WTC11 (cell line): ENCODE measurements around the gene BFSP1. TPM values are rescaled to one million over a fixed set of nuclear protein-coding genes. Genes with fewer than 3 reads are reported as not detected.

ENCODE experiments used
- ATAC-seq: fragments of 200-7000 bp; cut with Tn5 transposase; 2 replicates; pipeline ENCODE4 v1.10.0; 2021; ENCODE audit warnings: mild to moderate bottlenecking, moderate library complexity
- CTCF ChIA-PET: fragments of 300-600 bp; sonication (Branson Sonifier 250); formaldehyde crosslinking; loops from one replicate; lab custom pipeline; 2021; ENCODE audit warnings: antibody characterized with exemption; lab: Charles Lee
- POLR2A ChIA-PET: fragments of 350-600 bp; sonication (Branson Sonifier 250); formaldehyde crosslinking; loops from one replicate; lab custom pipeline; 2021; ENCODE audit warnings: antibody characterized with exemption; lab: Charles Lee
- DNase-seq: peaks from one replicate; pipeline ENCODE4 v3.0.0; 2021; ENCODE audit warnings: low spot score
- H3K27ac Mint-ChIP-seq: 2 replicates; pipeline ENCODE4 v1.8.0; 2021; ENCODE audit warnings: mixed read lengths
- H3K27me3 Mint-ChIP-seq: 2 replicates; pipeline ENCODE4 v1.8.0; 2021; ENCODE audit warnings: low read depth, mild to moderate bottlenecking, moderate library complexity, mixed read lengths
- H3K36me3 Mint-ChIP-seq: 2 replicates; pipeline ENCODE4 v1.8.0; 2021; ENCODE audit warnings: mixed read lengths
- H3K4me1 Mint-ChIP-seq: 2 replicates; pipeline ENCODE4 v1.8.0; 2022; ENCODE audit warnings: mixed read lengths
- H3K4me3 Mint-ChIP-seq: 2 replicates; pipeline ENCODE4 v1.8.0; 2021; ENCODE audit warnings: mild to moderate bottlenecking, moderate library complexity, mixed read lengths
- H3K9me3 Mint-ChIP-seq: 2 replicates; pipeline ENCODE4 v1.8.0; 2021; ENCODE audit warnings: mixed read lengths
- ARID4B ChIP-seq: sonication (generic); formaldehyde crosslinking; IDR thresholded peaks from 2 replicates; pipeline ENCODE4 v1.8.0; 2023; ENCODE audit warnings: missing genetic modification reagents, mild to moderate bottlenecking, borderline replicate concordance
- ATF1 ChIP-seq: sonication (generic); formaldehyde crosslinking; IDR thresholded peaks from 2 replicates; pipeline ENCODE4 v1.8.1; 2023; ENCODE audit warnings: mild to moderate bottlenecking, moderate library complexity, missing genetic modification reagents
- ATF3 ChIP-seq: sonication (generic); formaldehyde crosslinking; conservative IDR thresholded peaks from 2 replicates; pipeline ENCODE4 v1.8.1; 2022; ENCODE audit warnings: mild to moderate bottlenecking, missing genetic modification reagents
- CDX4 ChIP-seq: fragments of 250-450 bp; sonication (Bioruptor Pico); IDR thresholded peaks from 2 replicates; pipeline ENCODE4 v1.9.0; 2021; ENCODE audit warnings: moderate library complexity, mild to moderate bottlenecking, inconsistent platforms, borderline replicate concordance
- CREB1 ChIP-seq: sonication (generic); formaldehyde crosslinking; IDR thresholded peaks from 2 replicates; pipeline ENCODE4 v1.8.0; 2023; ENCODE audit warnings: mild to moderate bottlenecking, missing genetic modification reagents
- E2F5 ChIP-seq: sonication (generic); formaldehyde crosslinking; IDR thresholded peaks from 2 replicates; pipeline ENCODE4 v1.8.1; 2022; ENCODE audit warnings: mild to moderate bottlenecking, moderate library complexity, missing genetic modification reagents
- HMGA2 ChIP-seq: fragments of 250-450 bp; sonication (Bioruptor Pico); IDR thresholded peaks from 2 replicates; pipeline ENCODE4 v1.4.0; 2021; ENCODE audit warnings: mild to moderate bottlenecking, moderate library complexity
- IRF2 ChIP-seq: sonication (generic); formaldehyde crosslinking; IDR thresholded peaks from 2 replicates; pipeline ENCODE4 v1.8.0; 2022; ENCODE audit warnings: low read depth, missing genetic modification reagents, borderline replicate concordance
- JUN ChIP-seq: sonication (generic); formaldehyde crosslinking; IDR thresholded peaks from 2 replicates; pipeline ENCODE4 v1.8.0; 2023; ENCODE audit warnings: mild to moderate bottlenecking, missing genetic modification reagents
- NFE2L1 ChIP-seq: sonication (generic); formaldehyde crosslinking; IDR thresholded peaks from 2 replicates; pipeline ENCODE4 v1.8.1; 2023; ENCODE audit warnings: missing genetic modification reagents
- SP1 ChIP-seq: sonication (generic); formaldehyde crosslinking; conservative IDR thresholded peaks from 2 replicates; pipeline ENCODE4 v1.8.1; 2022; ENCODE audit warnings: missing genetic modification reagents
- TP53 ChIP-seq: sonication (generic); formaldehyde crosslinking; IDR thresholded peaks from 2 replicates; pipeline ENCODE4 v1.8.1; 2023; ENCODE audit warnings: mild to moderate bottlenecking, missing genetic modification reagents
- ZBTB43 ChIP-seq: sonication (generic); formaldehyde crosslinking; IDR thresholded peaks from 2 replicates; pipeline ENCODE4 v1.8.1; 2023; ENCODE audit warnings: mild to moderate bottlenecking, missing genetic modification reagents
- ZNF396 ChIP-seq: fragments of 250-450 bp; sonication (Bioruptor Pico); IDR thresholded peaks from 2 replicates; pipeline ENCODE4 v1.8.0; 2021; ENCODE audit warnings: mild to moderate bottlenecking, moderate library complexity, borderline replicate concordance
- total RNA-seq: library from RNA; stranded (reverse); gene quantifications from 3 replicates; pipeline ENCODE4 v1.2.3, GENCODE V29; 2021
- TF ChIP-seq, protein P1 (sequence below): sonication (generic); formaldehyde crosslinking; IDR thresholded peaks from 2 replicates; pipeline ENCODE4 v1.8.0; 2022; ENCODE audit warnings: missing genetic modification reagents
- TF ChIP-seq, protein P2 (sequence below): sonication (generic); formaldehyde crosslinking; IDR thresholded peaks from 2 replicates; pipeline ENCODE4 v1.8.1; 2022; ENCODE audit warnings: low read depth, missing genetic modification reagents, borderline replicate concordance
- TF ChIP-seq, protein P3 (sequence below): sonication (generic); formaldehyde crosslinking; IDR thresholded peaks from 2 replicates; pipeline ENCODE4 v1.8.1; 2023; ENCODE audit warnings: mild to moderate bottlenecking, missing genetic modification reagents, moderate library complexity

BFSP1 gene
- total RNA-seq, 1 experiment from 2014 or later, result 3.0 TPM

DNA sequence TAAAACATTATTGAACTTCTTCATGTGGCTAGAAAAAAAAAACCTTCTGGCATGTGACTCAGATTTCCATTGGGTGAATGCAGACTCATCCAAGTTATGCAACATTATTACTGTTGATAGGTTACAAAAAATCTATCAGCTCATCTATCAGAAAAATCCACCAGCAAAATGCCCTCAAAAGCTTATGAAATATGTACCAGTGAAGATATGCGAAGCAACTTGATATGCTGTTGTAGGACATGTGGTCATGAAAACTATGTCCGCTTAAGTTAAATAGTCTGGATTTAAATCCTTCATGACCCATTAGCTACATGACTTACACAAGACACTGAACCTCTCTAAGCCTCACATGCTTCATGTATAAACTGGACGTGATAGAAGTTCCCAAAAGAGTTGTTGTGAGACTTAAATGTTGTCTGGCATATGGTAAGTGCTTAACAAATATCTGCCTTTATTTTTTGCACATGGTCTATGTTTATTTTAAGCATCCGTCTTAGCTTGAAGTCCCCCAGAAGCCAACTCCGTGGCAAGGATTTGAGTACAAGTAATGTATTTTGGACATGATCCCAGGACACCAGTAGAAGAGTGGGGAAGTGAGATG is 12.5 kb upstream of the BFSP1 start (continued):
- TF ChIP-seq, protein P1, sequence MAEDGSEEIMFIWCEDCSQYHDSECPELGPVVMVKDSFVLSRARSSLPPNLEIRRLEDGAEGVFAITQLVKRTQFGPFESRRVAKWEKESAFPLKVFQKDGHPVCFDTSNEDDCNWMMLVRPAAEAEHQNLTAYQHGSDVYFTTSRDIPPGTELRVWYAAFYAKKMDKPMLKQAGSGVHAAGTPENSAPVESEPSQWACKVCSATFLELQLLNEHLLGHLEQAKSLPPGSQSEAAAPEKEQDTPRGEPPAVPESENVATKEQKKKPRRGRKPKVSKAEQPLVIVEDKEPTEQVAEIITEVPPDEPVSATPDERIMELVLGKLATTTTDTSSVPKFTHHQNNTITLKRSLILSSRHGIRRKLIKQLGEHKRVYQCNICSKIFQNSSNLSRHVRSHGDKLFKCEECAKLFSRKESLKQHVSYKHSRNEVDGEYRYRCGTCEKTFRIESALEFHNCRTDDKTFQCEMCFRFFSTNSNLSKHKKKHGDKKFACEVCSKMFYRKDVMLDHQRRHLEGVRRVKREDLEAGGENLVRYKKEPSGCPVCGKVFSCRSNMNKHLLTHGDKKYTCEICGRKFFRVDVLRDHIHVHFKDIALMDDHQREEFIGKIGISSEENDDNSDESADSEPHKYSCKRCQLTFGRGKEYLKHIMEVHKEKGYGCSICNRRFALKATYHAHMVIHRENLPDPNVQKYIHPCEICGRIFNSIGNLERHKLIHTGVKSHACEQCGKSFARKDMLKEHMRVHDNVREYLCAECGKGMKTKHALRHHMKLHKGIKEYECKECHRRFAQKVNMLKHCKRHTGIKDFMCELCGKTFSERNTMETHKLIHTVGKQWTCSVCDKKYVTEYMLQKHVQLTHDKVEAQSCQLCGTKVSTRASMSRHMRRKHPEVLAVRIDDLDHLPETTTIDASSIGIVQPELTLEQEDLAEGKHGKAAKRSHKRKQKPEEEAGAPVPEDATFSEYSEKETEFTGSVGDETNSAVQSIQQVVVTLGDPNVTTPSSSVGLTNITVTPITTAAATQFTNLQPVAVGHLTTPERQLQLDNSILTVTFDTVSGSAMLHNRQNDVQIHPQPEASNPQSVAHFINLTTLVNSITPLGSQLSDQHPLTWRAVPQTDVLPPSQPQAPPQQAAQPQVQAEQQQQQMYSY (CRISPR knock-in tag), result no peak
- TF ChIP-seq ATF1 (CRISPR knock-in tag) (no peak), IRF2 (CRISPR knock-in tag) (no peak), HMGA2 (no peak), ATF3 (CRISPR knock-in tag) (no peak), SP1 (no peak), ARID4B (CRISPR knock-in tag) (no peak), CREB1 (CRISPR knock-in tag) (no peak), TP53 (CRISPR knock-in tag) (no peak)
- TF ChIP-seq, protein P2, sequence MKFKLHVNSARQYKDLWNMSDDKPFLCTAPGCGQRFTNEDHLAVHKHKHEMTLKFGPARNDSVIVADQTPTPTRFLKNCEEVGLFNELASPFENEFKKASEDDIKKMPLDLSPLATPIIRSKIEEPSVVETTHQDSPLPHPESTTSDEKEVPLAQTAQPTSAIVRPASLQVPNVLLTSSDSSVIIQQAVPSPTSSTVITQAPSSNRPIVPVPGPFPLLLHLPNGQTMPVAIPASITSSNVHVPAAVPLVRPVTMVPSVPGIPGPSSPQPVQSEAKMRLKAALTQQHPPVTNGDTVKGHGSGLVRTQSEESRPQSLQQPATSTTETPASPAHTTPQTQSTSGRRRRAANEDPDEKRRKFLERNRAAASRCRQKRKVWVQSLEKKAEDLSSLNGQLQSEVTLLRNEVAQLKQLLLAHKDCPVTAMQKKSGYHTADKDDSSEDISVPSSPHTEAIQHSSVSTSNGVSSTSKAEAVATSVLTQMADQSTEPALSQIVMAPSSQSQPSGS (CRISPR knock-in tag), result no peak

DNA sequence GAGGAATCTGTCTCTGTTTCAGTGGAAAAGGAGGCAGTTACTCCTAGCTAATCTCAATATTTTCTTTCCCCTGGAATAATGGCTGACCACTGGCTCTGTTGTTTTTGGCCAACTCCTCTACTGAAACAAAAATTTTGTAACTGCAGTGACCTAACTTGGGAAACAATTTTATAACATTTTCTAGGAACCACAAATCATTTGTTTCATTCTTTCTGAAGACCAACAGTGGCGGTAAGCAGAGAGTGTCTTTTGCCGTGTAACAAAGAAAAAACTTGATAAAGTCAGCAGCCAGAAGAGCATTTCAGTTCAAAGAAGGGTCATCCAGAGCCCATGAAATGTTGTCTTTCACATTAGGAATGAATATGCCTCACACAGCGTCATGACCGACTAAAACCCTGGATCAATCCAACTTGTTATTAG is 11.8 kb upstream of the BFSP1 start:
- ATAC-seq (no peak), DNase-seq (no peak)
- no peaks in the 10 kb centered on the region for H3K36me3 Mint-ChIP-seq
- H3K4me3 Mint-ChIP-seq, result no peak overlapping the region
- H3K4me1 Mint-ChIP-seq, result no peaks in the 10 kb centered on the region
- ChIA-PET CTCF (no interaction called here), POLR2A (no interaction called here)
- H3K27me3 Mint-ChIP-seq, result no peaks in the 10 kb centered on the region
- H3K27ac Mint-ChIP-seq, result no peak overlapping the region
- H3K9me3 Mint-ChIP-seq, result no peaks in the 10 kb centered on the region
- no peak for TF ChIP-seq ZBTB43 (CRISPR knock-in tag)

- POLR2A ChIA-PET, result no interaction called here
- no peaks in the 10 kb centered on the region for H3K36me3 Mint-ChIP-seq
- no peaks in the 10 kb centered on the region for H3K27me3 Mint-ChIP-seq
- no peaks in the 10 kb centered on the region for H3K9me3 Mint-ChIP-seq
- H3K4me3 Mint-ChIP-seq, result no peak overlapping the region
- CTCF ChIA-PET, result interaction anchor here (0.5 to 1.6 kb wide), 2 partner anchors 27 to 139 kb away, joined by 4 read pairs; partner anchors contain the start of gene DSTN
- DNase-seq, result no peak
- no peak overlapping the region for H3K27ac Mint-ChIP-seq
- H3K4me1 Mint-ChIP-seq, result peaks cover under 1% of the 10 kb centered on the region; the same call in 1 of the 2 replicates
- ATAC-seq, result no peak
- TF ChIP-seq, protein P3, sequence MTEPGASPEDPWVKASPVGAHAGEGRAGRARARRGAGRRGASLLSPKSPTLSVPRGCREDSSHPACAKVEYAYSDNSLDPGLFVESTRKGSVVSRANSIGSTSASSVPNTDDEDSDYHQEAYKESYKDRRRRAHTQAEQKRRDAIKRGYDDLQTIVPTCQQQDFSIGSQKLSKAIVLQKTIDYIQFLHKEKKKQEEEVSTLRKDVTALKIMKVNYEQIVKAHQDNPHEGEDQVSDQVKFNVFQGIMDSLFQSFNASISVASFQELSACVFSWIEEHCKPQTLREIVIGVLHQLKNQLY (CRISPR knock-in tag), result no peak
- no peak for TF ChIP-seq CDX4 (CRISPR knock-in tag)
- no peak for TF ChIP-seq E2F5
- TF ChIP-seq ZNF396 (CRISPR knock-in tag), result no peak
- TF ChIP-seq, protein P2 (CRISPR knock-in tag), result no peak
- TF ChIP-seq NFE2L1 (CRISPR knock-in tag), result no peak
- TF ChIP-seq JUN (CRISPR knock-in tag), result no peak
These were observed 11.3 kb upstream of the BFSP1 start for GRCh38 chr20:17542481-17542880.
